HUES6 (cell line): ENCODE results near the gene PAPPA.

ENCODE experiments used
- H3K27ac ChIP-seq: 2 replicates; pipeline ENCODE4 v1.7.0; 2013; ENCODE audit warnings: low read depth, mild to moderate bottlenecking, low read length, inconsistent platforms
- H3K27me3 ChIP-seq: 2 replicates; pipeline ENCODE4 v1.6.1; 2013; ENCODE audit warnings: low read length; ENCODE audit not compliant: control insufficient read depth, insufficient read depth
- H3K36me3 ChIP-seq: 2 replicates; pipeline ENCODE4 v1.6.1; 2013; ENCODE audit warnings: low read length; ENCODE audit not compliant: control insufficient read depth, insufficient read depth
- H3K4me1 ChIP-seq: 2 replicates; pipeline ENCODE4 v1.6.1; 2013; ENCODE audit warnings: low read length; ENCODE audit not compliant: control insufficient read depth, insufficient read depth
- H3K4me3 ChIP-seq: 2 replicates; pipeline ENCODE4 v1.5.1; 2013; ENCODE audit warnings: low read depth, low read length
- H3K9ac ChIP-seq: one replicate; pipeline ENCODE4 v1.6.1; 2013; ENCODE audit warnings: mild to moderate bottlenecking, low read length
- H3K9me3 ChIP-seq: 2 replicates; pipeline ENCODE4 v1.6.1; 2013; ENCODE audit warnings: low read depth, low read length; ENCODE audit not compliant: control insufficient read depth, insufficient read depth

Gene PAPPA

DNA sequence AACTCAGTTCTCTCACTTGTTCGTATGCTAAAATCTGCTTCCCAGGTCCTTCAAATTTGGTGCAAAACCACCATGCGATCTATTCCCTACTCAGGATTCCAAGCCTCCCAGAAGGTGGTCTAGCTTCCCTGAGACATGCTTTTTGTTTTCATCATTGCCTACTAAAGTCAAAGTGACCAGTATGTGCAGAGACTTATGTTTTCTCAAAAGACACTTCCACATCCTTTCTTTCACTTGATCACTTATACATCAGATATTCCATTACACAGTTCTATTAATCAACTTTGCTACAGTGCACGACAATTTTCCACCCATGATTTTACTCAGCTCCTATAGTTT, 242.1 kb downstream of the PAPPA start:
- H3K4me3 ChIP-seq: no peak overlapping the region
- no peak overlapping the region for H3K9ac ChIP-seq
- peaks cover 3% of the 10 kb centered on the region; the same call in 1 of the 2 replicates for H3K4me1 ChIP-seq
- no peaks in the 10 kb centered on the region for H3K27me3 ChIP-seq
- H3K36me3 ChIP-seq: no peaks in the 10 kb centered on the region
- H3K27ac ChIP-seq: no peak overlapping the region
- no peaks in the 10 kb centered on the region for H3K9me3 ChIP-seq

DNA sequence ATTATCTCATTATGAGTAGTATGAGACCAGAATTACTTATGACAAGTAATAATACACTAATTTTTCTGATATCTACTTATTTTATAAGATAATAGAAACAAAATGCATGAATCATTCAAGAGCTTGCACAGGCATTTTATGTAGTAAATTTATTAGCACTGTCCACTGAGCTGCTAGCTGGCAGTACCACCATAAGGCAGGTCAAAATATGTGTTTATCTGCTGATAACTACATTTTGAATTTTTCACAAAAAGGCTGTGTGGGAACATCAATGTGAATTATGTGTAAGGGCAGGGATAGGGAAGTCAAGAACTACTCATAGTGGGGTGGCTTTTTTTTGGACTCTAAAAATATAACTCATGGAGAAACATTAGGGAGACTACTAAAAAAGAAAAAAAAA, 249.6 kb downstream of the PAPPA start:
- Histone ChIP-seq H3K9ac (no peak overlapping the region), H3K4me1 (no peaks in the 10 kb centered on the region)

DNA sequence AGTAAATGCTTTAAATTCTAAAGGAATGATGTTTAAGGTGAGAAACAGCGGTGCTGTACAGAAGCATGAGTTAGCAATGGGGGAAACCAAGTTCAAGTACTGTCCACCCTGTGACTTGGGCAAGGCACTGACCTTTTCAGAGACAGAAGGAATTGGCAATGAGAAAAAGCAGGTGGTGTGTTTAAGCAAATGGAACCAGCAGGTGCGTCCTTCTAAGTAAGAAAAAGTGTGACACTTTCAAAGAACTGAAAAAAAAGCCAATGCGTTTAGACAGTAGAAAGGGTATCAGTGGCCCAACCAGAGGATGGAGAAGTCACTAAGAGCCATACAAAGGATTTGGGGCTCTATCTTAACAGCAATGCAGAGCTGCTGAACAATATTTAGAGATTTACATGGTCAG, 250.6 kb downstream of the PAPPA start:
- H3K9ac ChIP-seq: no peak overlapping the region
- H3K27me3 ChIP-seq: no peaks in the 10 kb centered on the region

More for the DNA sequence above, 249.6 kb downstream of the PAPPA start:
- H3K27me3 ChIP-seq: no peaks in the 10 kb centered on the region
- H3K36me3 ChIP-seq: no peaks in the 10 kb centered on the region
- no peak overlapping the region for H3K27ac ChIP-seq
- no peaks in the 10 kb centered on the region for H3K9me3 ChIP-seq
- H3K4me3 ChIP-seq: no peak overlapping the region

DNA sequence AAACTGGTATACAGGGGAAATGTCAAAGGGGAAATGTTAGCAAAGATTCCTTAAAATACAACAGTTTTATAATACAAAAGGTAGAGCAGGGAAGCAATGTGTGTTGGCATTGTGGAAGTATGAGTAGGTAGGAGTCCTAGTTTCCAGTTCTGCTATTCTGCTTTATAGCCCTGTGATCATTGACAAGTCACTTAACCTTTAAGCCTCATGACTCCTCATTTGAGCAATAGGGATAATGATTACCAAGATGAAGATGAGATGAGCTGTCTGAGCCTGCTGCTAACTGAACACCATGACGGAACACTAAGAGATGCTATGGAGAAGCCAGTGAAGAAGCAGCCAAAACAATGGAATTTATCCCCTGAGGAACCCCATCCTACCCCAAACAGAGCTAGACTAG, 251.7 kb downstream of the PAPPA start:
- H3K4me3 ChIP-seq: no peak overlapping the region
- no peaks in the 10 kb centered on the region for H3K4me1 ChIP-seq
- H3K9ac ChIP-seq: no peak overlapping the region
- no peaks in the 10 kb centered on the region for H3K36me3 ChIP-seq
- no peaks in the 10 kb centered on the region for H3K27me3 ChIP-seq
- H3K9me3 ChIP-seq: no peaks in the 10 kb centered on the region
- no peak overlapping the region for H3K27ac ChIP-seq

More for the DNA sequence above, 250.6 kb downstream of the PAPPA start:
- Histone ChIP-seq H3K27ac (no peak overlapping the region), H3K4me3 (no peak overlapping the region), H3K36me3 (no peaks in the 10 kb centered on the region), H3K4me1 (no peaks in the 10 kb centered on the region), H3K9me3 (no peaks in the 10 kb centered on the region)

DNA sequence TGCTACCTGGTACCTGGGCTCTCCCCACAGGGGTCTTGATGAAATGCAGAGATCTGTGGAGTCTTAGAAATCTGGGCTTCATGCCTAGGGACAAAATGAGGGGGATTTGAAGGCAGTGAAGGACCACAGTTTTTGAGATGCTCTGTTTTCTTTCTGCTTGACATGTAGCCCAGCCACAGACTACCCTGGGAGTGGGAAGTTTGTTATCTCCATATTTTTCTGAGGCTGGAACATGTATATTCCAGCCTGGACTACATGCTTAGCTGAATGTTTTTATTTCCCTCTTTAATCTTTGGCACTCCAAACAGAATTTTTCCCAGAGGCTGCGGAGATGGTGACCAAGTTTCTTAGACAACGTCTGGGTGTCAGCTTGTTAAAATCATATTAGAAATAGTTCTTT, 252.9 kb downstream of the PAPPA start:
- H3K36me3 ChIP-seq: no peaks in the 10 kb centered on the region
- H3K4me3 ChIP-seq: no peak overlapping the region
- H3K9ac ChIP-seq: no peak overlapping the region
- no peaks in the 10 kb centered on the region for H3K27me3 ChIP-seq
- no peaks in the 10 kb centered on the region for H3K9me3 ChIP-seq
- H3K27ac ChIP-seq: no peak overlapping the region
- H3K4me1 ChIP-seq: no peaks in the 10 kb centered on the region

DNA sequence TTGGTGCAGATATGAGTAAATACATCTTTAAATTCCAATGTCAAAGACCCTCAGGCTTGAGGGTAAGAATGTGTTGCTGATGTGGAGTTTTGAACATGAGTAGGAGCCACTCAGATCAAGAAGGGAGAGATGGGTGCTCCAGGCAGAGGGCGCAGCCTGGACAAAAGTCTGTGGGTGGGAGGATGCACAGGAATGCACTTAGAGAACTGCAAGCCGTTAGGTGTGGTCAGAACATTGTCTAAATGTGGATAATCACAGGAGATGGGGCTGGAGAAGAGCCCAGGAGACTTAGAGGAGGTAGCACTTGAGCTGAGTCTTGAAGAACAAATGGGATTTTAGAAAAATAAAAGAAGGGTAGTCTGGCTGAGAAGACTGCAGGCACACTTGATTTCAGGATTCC, 255.5 kb downstream of the PAPPA start:
- Histone ChIP-seq H3K4me1 (no peaks in the 10 kb centered on the region), H3K27ac (no peak overlapping the region), H3K4me3 (no peak overlapping the region), H3K9me3 (no peaks in the 10 kb centered on the region), H3K36me3 (no peaks in the 10 kb centered on the region), H3K9ac (no peak overlapping the region), H3K27me3 (no peaks in the 10 kb centered on the region)

DNA sequence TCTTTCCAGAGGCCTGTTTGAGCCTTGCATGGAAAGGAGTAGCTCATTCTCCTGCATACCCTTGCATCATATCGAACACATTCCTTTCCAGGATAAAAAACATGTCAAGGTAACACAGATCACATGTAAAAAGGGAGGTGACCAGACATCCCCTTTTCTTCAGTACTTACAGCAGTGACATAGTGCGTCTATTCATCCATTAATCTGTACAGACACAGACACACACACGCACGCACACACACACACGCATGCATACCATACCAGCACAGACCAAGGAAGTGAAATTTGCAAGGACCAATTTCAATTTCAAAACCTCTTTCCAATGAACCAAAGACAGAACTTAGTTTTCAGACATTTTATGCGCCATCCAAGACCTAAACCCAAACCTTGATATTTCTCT, 256.0 kb downstream of the PAPPA start:
- Histone ChIP-seq H3K9ac (no peak overlapping the region), H3K27me3 (no peaks in the 10 kb centered on the region), H3K27ac (no peak overlapping the region)

DNA sequence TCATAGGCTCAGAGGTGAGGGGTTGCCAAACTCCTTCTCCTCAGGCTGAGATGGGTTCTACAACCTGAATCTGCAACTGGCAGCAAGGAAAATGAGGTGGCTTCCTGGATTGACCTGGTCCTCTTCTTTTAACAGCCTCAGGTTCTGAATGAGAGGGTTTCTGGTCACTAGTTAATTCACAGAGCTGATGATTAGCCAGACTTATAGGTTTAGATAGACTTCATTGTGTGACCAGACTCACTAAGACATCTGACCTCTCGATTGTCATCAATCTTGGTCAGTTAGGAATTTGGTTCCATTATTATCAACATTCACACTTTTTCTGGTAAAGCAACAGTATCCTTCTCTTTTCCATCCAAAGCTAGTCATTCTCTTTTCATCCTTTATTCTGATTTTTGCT, 257.9 kb downstream of the PAPPA start:
- Histone ChIP-seq H3K9ac (no peak overlapping the region), H3K4me3 (no peak overlapping the region), H3K27me3 (no peaks in the 10 kb centered on the region), H3K27ac (no peak overlapping the region), H3K36me3 (no peaks in the 10 kb centered on the region), H3K9me3 (no peaks in the 10 kb centered on the region), H3K4me1 (no peaks in the 10 kb centered on the region)

More for the DNA sequence above, 256.0 kb downstream of the PAPPA start:
- Histone ChIP-seq H3K4me3 (no peak overlapping the region), H3K9me3 (no peaks in the 10 kb centered on the region), H3K36me3 (no peaks in the 10 kb centered on the region), H3K4me1 (no peaks in the 10 kb centered on the region)

DNA sequence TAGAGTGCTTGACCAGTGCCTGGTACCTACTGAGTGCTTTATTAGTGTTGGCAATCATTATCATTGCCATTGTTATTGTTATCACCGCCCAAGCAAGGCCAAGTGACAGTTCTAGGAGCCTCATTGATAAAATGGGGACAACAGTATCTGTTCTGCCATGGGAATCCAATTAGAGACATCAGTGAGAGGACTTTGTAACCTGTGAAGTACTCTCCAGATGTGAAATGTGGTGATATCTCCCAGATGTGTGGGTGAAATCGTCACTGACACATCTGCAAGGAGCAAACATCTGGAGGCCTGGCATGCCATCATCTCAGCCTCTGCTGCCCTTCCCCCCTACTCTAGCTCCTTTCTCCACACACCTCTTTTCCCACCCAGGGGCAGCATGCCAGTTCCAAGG, 260.8 kb downstream of the PAPPA start:
- Histone ChIP-seq H3K27ac (no peak overlapping the region), H3K36me3 (no peaks in the 10 kb centered on the region), H3K4me3 (no peak overlapping the region), H3K4me1 (no peaks in the 10 kb centered on the region), H3K9me3 (no peaks in the 10 kb centered on the region), H3K27me3 (no peaks in the 10 kb centered on the region), H3K9ac (no peak overlapping the region)

DNA sequence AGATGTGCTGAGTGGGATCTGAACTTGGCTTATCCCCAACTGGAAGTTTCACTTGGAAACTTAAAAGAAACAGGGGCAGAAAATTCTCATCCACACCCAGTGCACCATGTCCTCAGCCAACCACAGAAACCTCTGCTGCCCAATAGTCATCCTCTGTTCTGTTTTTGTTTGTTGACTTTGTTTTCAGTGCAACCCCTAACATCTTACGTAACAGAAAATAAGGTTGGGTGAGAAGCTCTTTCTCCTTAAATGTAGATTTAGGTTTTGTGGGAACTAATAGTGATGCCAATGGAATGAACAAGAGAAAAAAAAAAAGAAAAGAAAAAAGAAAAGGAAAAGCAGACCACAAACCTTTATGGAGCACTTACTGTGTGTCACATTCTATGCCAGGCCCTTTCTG, 262.8 kb downstream of the PAPPA start:
- Histone ChIP-seq H3K4me3 (no peak overlapping the region), H3K4me1 (no peaks in the 10 kb centered on the region), H3K9me3 (no peaks in the 10 kb centered on the region), H3K27me3 (no peaks in the 10 kb centered on the region), H3K9ac (no peak overlapping the region), H3K27ac (no peak overlapping the region), H3K36me3 (peaks cover 4% of the 10 kb centered on the region; the same call in 1 of the 2 replicates)

DNA sequence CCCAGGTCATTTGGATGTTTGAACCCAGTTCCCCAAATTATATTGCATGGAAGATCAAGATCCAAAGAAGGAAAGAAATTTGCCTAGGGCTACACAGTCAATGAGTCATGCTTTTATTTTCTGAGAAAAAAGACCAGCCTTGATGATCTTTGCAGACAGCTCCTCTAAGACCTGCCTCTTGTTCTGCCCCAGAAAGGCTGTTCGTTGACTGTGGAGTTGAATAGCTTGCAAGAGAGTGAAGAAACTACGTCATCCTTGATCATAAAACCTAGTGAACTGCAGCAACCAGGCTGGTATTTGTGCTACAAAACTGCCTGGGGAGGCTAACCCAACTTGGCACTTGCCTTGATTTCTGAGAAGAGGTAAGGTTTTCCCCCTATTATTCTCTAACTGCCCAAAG, 263.9 kb downstream of the PAPPA start:
- Histone ChIP-seq H3K4me3 (no peak overlapping the region), H3K4me1 (no peaks in the 10 kb centered on the region), H3K27ac (no peak overlapping the region), H3K9me3 (no peaks in the 10 kb centered on the region), H3K36me3 (peaks cover 4% of the 10 kb centered on the region; the same call in 1 of the 2 replicates), H3K9ac (no peak overlapping the region), H3K27me3 (no peaks in the 10 kb centered on the region)

DNA sequence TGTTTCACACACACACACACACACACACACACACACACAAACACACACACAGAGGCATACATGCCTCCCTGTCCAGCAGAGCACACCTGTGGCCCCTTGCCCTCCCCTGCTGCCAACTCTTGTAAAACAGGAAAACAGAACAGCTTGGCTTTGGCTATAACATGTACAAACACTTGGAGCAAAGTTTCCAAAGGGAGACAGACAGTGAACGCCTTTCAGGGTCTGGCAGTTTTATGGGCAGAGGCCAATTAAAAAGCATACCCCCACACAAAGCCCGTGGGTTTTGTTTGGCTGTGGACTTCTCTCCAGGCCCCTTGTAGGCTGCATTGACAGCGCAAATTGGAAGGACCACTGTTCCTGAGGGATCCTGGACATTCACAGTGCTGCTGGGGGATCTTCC, 265.6 kb downstream of the PAPPA start:
- Histone ChIP-seq H3K36me3 (peaks cover 4% of the 10 kb centered on the region; the same call in 1 of the 2 replicates), H3K27me3 (no peaks in the 10 kb centered on the region), H3K9me3 (no peaks in the 10 kb centered on the region), H3K27ac (no peak overlapping the region), H3K9ac (no peak overlapping the region), H3K4me1 (no peaks in the 10 kb centered on the region), H3K4me3 (no peak overlapping the region)
